Prostate gland (tissue), 2 donors: Measurements from ENCODE around the gene RGS12. TPM values are rescaled to one million over a fixed set of nuclear protein-coding genes. Genes with fewer than 3 reads are reported as not detected.

ENCODE experiments used
- DNase-seq: peaks from one replicate; pipeline ENCODE4 v3.0.0-alpha.2; 2019; ENCODE audit warnings: low spot score
- H3K27ac ChIP-seq, 2 donors: fragments of 200-600 bp; sonication (generic); 2 replicates each; pipeline ENCODE4 v1.5.1; 2017 to 2019
- H3K27me3 ChIP-seq: fragments of 200-600 bp; sonication (generic); replicated peaks from 2 replicates; pipeline ENCODE4 v1.5.1; 2019; ENCODE audit not compliant: insufficient read depth
- H3K36me3 ChIP-seq, 2 donors: fragments of 200-600 bp; sonication (generic); 1 replicate in 1 of 2; 2 replicates in 1 of 2; pipeline versions ENCODE4 v1.5.1 to v1.8.1; 2017 to 2019
- H3K4me1 ChIP-seq: fragments of 200-600 bp; sonication (generic); replicated peaks from 2 replicates; pipeline ENCODE4 v1.5.1; 2019
- H3K4me3 ChIP-seq, 2 donors: fragments of 200-600 bp; sonication (generic); 2 replicates each; pipeline ENCODE4 v1.5.1; 2017 to 2019
- H3K9me3 ChIP-seq: fragments of 200-600 bp; sonication (generic); 2 replicates; pipeline ENCODE4 v1.5.1; 2017
- CTCF ChIP-seq, 4 experiments: fragments of 200-600 bp in 2 of 4; fragments of 450-650 bp in 2 of 4; sonication (generic) in 2 of 4; IDR thresholded peaks; 1 replicate in 3 of 4; 2 replicates in 1 of 4; pipeline ENCODE4 v1.5.1; 2016 to 2019; ENCODE audit warnings: antibody characterized with exemption in 4 of 4, mild to moderate bottlenecking in 2 of 4, moderate library complexity in 2 of 4
- POLR2A ChIP-seq: fragments of 450-650 bp; IDR thresholded peaks from one replicate; pipeline ENCODE4 v1.6.1; 2016; ENCODE audit warnings: antibody characterized with exemption, mild to moderate bottlenecking
- POLR2AphosphoS5 ChIP-seq: sonication (generic); formaldehyde crosslinking; IDR thresholded peaks from one replicate; pipeline ENCODE4 v1.6.1; 2017; ENCODE audit warnings: antibody characterized with exemption
- WGBS: methylation state at CpG from one replicate; pipeline ENCODE4 v1.1.5; 2018; 5-methylcytosine and 5-hydroxymethylcytosine counted together
- intact Hi-C: fragments of 100-400 bp; cut with DNase I; formaldehyde crosslinking; loops from one replicate; pipeline ENCODE4 v1.14.2; 2022
- total RNA-seq, 2 donors: library from RNA; depleted of rRNA; stranded (reverse); fragments of >200 nt; gene quantifications; one replicate each; pipeline ENCODE4 v1.1.0, GENCODE V29; 2016

The RGS12 gene
- total RNA-seq, 2 donors from 2014 or later, result 33.7 to 36.5 TPM

GRCh38 chr4:3340038-3340699 lies 47.3 kb downstream of the RGS12 start:
- intact Hi-C loops, result no loop called here
- no peak for DNase-seq
- 89% methylated on average over 28 of the region's 28 CpGs for WGBS

GRCh38 chr4:3340700-3341083 lies 47.9 kb downstream of the RGS12 start:
- intact Hi-C loops, result no loop called here
- H3K4me1 ChIP-seq, result no peaks in the 10 kb centered on the region
- 45% methylated on average over 15 of the region's 16 CpGs for WGBS

More at GRCh38 chr4:3340038-3340699, 47.3 kb downstream of the RGS12 start:
- H3K9me3 ChIP-seq, result no peaks in the 10 kb centered on the region
- TF ChIP-seq POLR2A (no peak), POLR2AphosphoS5 (no peak), CTCF (IDR thresholded peaks at IDR 0.05) (no peak)
- H3K27me3 ChIP-seq, result no peaks in the 10 kb centered on the region
- H3K4me1 ChIP-seq, result no peaks in the 10 kb centered on the region
- H3K27ac ChIP-seq, result no peak overlapping the region
- H3K36me3 ChIP-seq, result no peaks in the 10 kb centered on the region
- H3K4me3 ChIP-seq, result no peak overlapping the region

DNA sequence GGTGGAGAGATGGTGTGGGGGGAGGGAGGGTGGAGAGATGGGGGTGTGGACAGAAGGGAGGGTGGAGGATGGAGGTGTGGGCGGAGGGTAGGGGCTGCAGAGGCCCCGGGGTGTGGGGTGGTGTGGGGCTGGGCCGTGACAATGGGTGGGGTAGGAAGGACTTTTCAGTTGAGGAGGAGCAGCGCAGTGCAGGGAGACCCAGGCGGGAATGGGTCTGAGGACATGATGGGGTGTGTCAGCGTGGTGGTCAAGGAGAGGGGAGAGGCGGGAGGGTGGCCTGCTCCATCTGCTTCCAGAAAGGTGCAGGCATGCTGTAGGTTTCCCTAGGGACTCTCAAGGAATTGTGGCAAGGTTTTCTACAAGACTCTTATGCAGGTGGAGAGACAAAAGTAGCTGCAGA lies 48.9 kb downstream of the RGS12 start:
- no peak overlapping the region for H3K27ac ChIP-seq
- no peak for DNase-seq
- WGBS, result 76% methylated on average over 7 of the region's 7 CpGs
- H3K4me3 ChIP-seq, result no peak overlapping the region
- no peaks in the 10 kb centered on the region for H3K4me1 ChIP-seq
- intact Hi-C loops, result no loop called here
- H3K27me3 ChIP-seq, result no peaks in the 10 kb centered on the region
- TF ChIP-seq CTCF (IDR thresholded peaks at IDR 0.05), result no peak
- TF ChIP-seq POLR2A, result no peak
- TF ChIP-seq POLR2AphosphoS5, result no peak
- no peaks in the 10 kb centered on the region for H3K36me3 ChIP-seq
- no peaks in the 10 kb centered on the region for H3K9me3 ChIP-seq

More at GRCh38 chr4:3340700-3341083, 47.9 kb downstream of the RGS12 start:
- TF ChIP-seq CTCF (IDR thresholded peaks at IDR 0.05) (peak in 3 of 4 experiments; percentile 45 to 56 (median 50)), POLR2AphosphoS5 (peak; percentile 63), POLR2A (no peak)
- Histone ChIP-seq H3K27me3 (no peaks in the 10 kb centered on the region), H3K9me3 (no peaks in the 10 kb centered on the region), H3K4me3 (no peak overlapping the region), H3K36me3 (no peaks in the 10 kb centered on the region), H3K27ac (no peak overlapping the region)
- peak; percentile 68 for DNase-seq

- intact Hi-C loops, result no loop called here
- DNase-seq, result no peak
- Histone ChIP-seq H3K4me3 (no peak overlapping the region), H3K27ac (peak overlapping the region in 1 of 2 donors; percentile 56), H3K36me3 (no peaks in the 10 kb centered on the region), H3K4me1 (no peaks in the 10 kb centered on the region), H3K27me3 (no peaks in the 10 kb centered on the region), H3K9me3 (no peaks in the 10 kb centered on the region)
- TF ChIP-seq POLR2AphosphoS5, result no peak
- no peak for TF ChIP-seq POLR2A
- TF ChIP-seq CTCF (IDR thresholded peaks at IDR 0.05), result no peak
- 33% methylated on average over 8 of the region's 8 CpGs for WGBS
Observed at GRCh38 chr4:3342182-3342854, 49.5 kb downstream of the RGS12 start.

Other genes with a start within 250 kb of the RGS12 start
- gene HTT-AS, start 218.5 kb upstream of the RGS12 start, total RNA-seq, result not detected
- 10 to 100 TPM; 37.8 to 97.8 TPM for gene HTT, start 218.3 kb upstream of the RGS12 start, total RNA-seq
- gene MSANTD1, start 43.9 kb upstream of the RGS12 start, total RNA-seq, result 1 to 10 TPM; 1.2 to 4.4 TPM
- gene HGFAC, start 148.9 kb downstream of the RGS12 start, total RNA-seq, result 1 to 10 TPM in 1 of 2 donors, under 1 TPM in 1; 0.27 to 1.9 TPM
- gene DOK7, start 170.3 kb downstream of the RGS12 start, total RNA-seq, result 10 to 100 TPM in 1 of 2 donors, 1 to 10 TPM in 1; 8.2 to 16.4 TPM
- gene LRPAP1, start 239.4 kb downstream of the RGS12 start, total RNA-seq, result 100 to 1,000 TPM; 175 to 270 TPM